ENCODE measurements around the gene TMEM253. TPM values are rescaled to one million over a fixed set of nuclear protein-coding genes. Genes with fewer than 3 reads are reported as not detected.

TMEM253 gene
- total and polyA plus RNA-seq, 9 donors, result 0.24 to 1.3 (median 0.56) TPM

DNA sequence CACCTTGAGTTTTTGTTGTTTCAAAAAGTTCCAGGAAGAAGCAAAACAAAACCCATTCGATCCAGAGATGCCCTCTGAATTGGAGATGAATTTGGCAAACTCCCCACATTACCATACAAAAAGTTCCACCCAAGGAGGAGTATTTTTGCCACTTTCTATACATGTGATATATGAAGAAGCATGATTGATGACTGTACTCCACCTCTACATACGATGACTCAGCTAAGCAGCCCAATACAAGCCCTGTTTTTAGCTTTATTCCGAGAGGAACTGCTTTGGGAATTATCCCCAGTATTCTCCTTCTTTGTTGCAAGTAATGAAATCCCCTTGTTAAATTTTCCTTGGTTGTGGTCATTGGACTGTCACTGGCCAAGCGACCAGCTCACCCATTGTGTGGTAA lies 11.4 kb downstream of the TMEM253 start:
- Histone ChIP-seq H3K4me1 (ENCODE audit: insufficient read depth) (no peaks in the 10 kb centered on the region), H3K27ac (no peak overlapping the region), H3K4me3 (no peak overlapping the region), H3K27me3 (no peaks in the 10 kb centered on the region), H3K9me3 (no peaks in the 10 kb centered on the region), H3K36me3 (no peaks in the 10 kb centered on the region)
- DNase-seq, result no peak
- intact Hi-C loops (cut with DNase I), result no loop called here
- whole genome bisulfite sequencing, 3 donors, result 80 to 87% (median 80%) methylated on average over 4 of the region's 4 CpGs
- TF ChIP-seq, protein P1, sequence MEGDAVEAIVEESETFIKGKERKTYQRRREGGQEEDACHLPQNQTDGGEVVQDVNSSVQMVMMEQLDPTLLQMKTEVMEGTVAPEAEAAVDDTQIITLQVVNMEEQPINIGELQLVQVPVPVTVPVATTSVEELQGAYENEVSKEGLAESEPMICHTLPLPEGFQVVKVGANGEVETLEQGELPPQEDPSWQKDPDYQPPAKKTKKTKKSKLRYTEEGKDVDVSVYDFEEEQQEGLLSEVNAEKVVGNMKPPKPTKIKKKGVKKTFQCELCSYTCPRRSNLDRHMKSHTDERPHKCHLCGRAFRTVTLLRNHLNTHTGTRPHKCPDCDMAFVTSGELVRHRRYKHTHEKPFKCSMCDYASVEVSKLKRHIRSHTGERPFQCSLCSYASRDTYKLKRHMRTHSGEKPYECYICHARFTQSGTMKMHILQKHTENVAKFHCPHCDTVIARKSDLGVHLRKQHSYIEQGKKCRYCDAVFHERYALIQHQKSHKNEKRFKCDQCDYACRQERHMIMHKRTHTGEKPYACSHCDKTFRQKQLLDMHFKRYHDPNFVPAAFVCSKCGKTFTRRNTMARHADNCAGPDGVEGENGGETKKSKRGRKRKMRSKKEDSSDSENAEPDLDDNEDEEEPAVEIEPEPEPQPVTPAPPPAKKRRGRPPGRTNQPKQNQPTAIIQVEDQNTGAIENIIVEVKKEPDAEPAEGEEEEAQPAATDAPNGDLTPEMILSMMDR (IDR thresholded peaks at IDR 0.05), result no peak
- TF ChIP-seq EP300 (IDR thresholded peaks at IDR 0.05) (no peak), POLR2A (IDR thresholded peaks at IDR 0.05) (no peak)

DNA sequence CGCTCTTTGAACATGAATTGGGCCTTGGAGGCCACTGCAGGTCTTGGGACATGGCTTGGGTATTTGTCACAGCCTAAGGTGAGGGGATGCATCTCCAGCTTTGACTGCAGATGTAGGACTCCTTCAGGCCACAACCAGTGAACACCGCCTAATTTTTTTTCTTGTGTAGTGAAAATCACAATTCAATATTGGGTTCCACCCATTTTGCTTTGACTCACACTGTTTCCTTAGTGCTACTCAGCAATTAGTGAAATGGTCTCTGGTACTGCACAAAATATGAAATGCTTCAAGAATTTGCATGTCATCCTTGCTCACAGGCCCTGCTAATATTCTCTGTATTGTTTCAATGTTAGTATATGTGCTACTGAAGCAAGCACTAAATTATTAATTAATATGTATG lies 12.5 kb downstream of the TMEM253 start:
- Histone ChIP-seq H3K4me3 (no peak overlapping the region), H3K9me3 (no peaks in the 10 kb centered on the region), H3K27ac (no peak overlapping the region), H3K36me3 (no peaks in the 10 kb centered on the region), H3K4me1 (ENCODE audit: insufficient read depth) (no peaks in the 10 kb centered on the region), H3K27me3 (no peaks in the 10 kb centered on the region)
- intact Hi-C loops (cut with DNase I), result no loop called here
- no peak for DNase-seq
- WGBS, 3 donors, result 92 to 99% (median 97%) methylated on average over 2 of the region's 2 CpGs
- TF ChIP-seq, protein P1 (IDR thresholded peaks at IDR 0.05), result no peak
- TF ChIP-seq POLR2A (IDR thresholded peaks at IDR 0.05) (no peak), EP300 (IDR thresholded peaks at IDR 0.05) (no peak)

DNA sequence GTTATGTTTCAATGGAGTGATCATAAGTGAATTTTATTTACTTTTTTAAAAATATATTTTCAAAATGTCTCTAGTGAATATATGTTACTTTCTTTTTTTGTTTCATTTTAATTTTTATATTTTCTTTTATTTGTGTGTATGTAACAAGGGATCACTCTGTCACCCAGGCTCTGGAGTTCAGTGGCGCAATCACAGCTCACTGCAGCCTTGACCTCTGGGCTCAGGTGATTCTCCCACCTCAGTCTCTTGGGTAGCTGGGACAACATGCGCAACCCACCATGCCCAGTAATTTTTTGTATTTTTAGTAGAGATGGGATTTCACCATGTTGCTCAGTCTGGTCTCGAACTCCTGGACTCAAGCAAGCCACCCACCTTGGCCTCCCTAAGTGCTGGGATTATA lies 18.1 kb downstream of the TMEM253 start:
- Histone ChIP-seq H3K4me3 (no peak overlapping the region), H3K4me1 (ENCODE audit: insufficient read depth) (no peaks in the 10 kb centered on the region), H3K9me3 (no peaks in the 10 kb centered on the region), H3K36me3 (no peaks in the 10 kb centered on the region), H3K27me3 (no peaks in the 10 kb centered on the region), H3K27ac (no peak overlapping the region)
- TF ChIP-seq, protein P1 (IDR thresholded peaks at IDR 0.05), result no peak
- TF ChIP-seq POLR2A (IDR thresholded peaks at IDR 0.05), result no peak
- intact Hi-C loops (cut with DNase I), result no loop called here
- 91 to 96% (median 96%) methylated on average over 3 of the region's 3 CpGs for WGBS, 3 donors
- no peak for DNase-seq

DNA sequence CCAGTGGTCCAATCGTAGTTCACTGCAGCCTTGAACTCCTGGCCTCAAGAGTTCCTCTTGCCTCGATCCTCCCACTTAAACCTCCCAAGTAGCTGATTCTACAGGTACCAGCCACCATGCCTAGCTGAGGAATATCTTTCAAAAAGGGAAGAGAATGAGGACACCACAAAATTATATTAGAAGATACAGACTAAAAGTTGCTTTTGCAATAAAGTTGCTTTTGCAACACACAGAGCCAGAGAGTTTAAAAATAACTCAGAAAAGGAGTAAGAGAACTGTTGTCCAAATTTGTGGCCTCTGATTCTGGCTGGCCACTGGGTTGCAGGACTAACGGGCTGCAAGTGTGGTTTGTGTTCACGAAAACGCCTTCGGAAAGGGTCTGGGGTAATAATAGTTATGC lies 19.8 kb downstream of the TMEM253 start:
- Histone ChIP-seq H3K27me3 (no peaks in the 10 kb centered on the region), H3K4me3 (no peak overlapping the region), H3K9me3 (no peaks in the 10 kb centered on the region), H3K4me1 (ENCODE audit: insufficient read depth) (no peaks in the 10 kb centered on the region), H3K27ac (no peak overlapping the region), H3K36me3 (no peaks in the 10 kb centered on the region)
- DNase-seq, result no peak
- TF ChIP-seq, protein P1 (IDR thresholded peaks at IDR 0.05), result no peak
- TF ChIP-seq EP300 (IDR thresholded peaks at IDR 0.05), result no peak
- TF ChIP-seq POLR2A (IDR thresholded peaks at IDR 0.05), result no peak
- WGBS, 3 donors, result 23 to 33% (median 26%) methylated on average over 6 of the region's 6 CpGs
- intact Hi-C loops (cut with DNase I), result no loop called here

DNA sequence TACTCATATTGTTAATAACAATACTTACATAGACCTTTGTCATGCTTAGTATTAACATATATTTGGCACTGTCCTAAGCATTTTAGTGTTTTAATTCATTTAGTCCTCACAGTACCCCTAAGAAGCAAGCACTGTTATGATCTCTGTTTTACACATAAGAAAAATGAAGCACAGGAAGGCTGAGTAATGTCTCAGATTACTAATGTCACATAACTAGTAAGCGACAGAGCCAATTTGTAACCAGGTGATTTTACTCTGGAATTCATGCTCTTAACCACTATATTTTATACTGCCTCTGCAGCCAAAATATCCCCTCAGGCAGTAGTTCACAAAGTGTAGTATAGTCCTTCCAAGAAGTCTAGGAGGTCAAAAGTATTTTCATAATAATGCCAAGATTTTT lies 20.3 kb downstream of the TMEM253 start:
- WGBS, 3 donors, result 19 to 28% (median 26%) methylated on average over 1 of the region's 1 CpG
- no peak for TF ChIP-seq POLR2A (IDR thresholded peaks at IDR 0.05)
- TF ChIP-seq EP300 (IDR thresholded peaks at IDR 0.05), result no peak
- TF ChIP-seq, protein P1 (IDR thresholded peaks at IDR 0.05), result no peak
- Histone ChIP-seq H3K4me3 (no peak overlapping the region), H3K9me3 (no peaks in the 10 kb centered on the region), H3K27me3 (no peaks in the 10 kb centered on the region), H3K27ac (no peak overlapping the region), H3K4me1 (ENCODE audit: insufficient read depth) (no peaks in the 10 kb centered on the region), H3K36me3 (no peaks in the 10 kb centered on the region)
- DNase-seq, result no peak
- intact Hi-C loops (cut with DNase I), result no loop called here
